ENCODE results near the gene KDM4B. TPM values are rescaled to one million over a fixed set of nuclear protein-coding genes. Genes with fewer than 3 reads are reported as not detected.

The KDM4B gene
- total RNA-seq, 2 experiments from 2014 or later, result 44.9 to 47.0 TPM

DNA sequence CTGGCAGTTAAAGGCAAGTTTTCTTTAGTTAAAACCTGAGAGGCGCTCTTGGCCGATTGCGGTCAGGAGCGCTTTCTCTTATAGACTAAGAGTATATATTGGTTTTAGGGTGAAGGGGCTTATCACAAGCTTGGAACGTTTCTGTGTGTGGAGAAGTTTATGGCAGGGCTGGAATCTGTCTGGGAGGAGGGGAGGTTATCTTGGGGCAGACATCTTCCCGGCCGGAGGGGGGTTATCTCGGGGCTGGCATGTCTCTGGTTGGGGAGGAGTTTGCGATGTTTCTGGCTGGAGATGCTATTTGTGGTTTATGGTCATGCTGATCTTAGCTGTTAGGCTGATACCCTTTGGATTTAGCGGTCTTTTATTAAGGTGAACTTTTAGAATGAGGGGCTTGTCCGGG, 18.3 kb downstream of the KDM4B start:
- ATAC-seq (no peak), DNase-seq (no peak)
- POLR2A ChIA-PET, result no interaction called here
- peaks cover 14% of the 10 kb centered on the region for H3K4me1 Mint-ChIP-seq (ENCODE audit: low read depth)
- no peak overlapping the region for H3K27ac Mint-ChIP-seq
- no peaks in the 10 kb centered on the region for H3K9me3 Mint-ChIP-seq (ENCODE audit: insufficient read depth)
- no peaks in the 10 kb centered on the region for H3K27me3 Mint-ChIP-seq (ENCODE audit: low read depth)
- peaks cover 2% of the 10 kb centered on the region for H3K36me3 Mint-ChIP-seq (ENCODE audit: low read depth)
- CTCF ChIA-PET, result no interaction called here
- H3K4me3 Mint-ChIP-seq, result no peak overlapping the region

DNA sequence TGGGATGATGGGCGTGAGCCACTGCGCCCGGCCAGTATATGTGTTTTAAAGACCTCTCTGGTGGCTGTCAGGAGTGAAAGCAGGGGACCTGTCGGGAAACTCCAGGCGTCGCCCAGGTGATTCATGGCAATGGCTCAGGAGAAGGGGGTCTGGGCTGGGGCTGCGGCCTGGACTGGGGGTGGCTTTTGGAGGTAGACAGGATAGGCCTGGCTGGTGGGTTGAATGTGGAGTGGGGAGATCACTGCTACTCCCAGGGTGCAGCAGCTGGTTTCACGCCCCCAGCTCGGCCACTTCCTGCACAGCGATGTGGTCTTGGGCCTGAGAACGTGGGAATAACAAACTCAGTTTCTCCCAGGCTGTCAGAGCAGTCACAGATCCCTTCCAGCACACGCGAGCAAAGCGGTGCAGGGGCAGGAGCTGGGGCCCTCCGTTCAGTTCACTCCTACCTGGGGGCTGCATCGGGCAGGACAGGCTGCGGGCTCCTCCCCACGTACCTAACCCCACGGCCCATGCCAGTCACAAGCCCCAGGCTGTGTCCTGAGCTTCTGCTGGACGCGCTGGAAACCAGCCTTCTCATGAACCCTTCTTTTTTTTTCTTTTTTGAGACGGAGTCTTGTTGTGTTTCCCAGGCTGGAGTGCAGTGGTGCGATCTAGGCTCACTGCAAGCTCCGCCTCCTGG, 18.9 kb downstream of the KDM4B start:
- H3K4me1 Mint-ChIP-seq (ENCODE audit: low read depth), result peaks cover 14% of the 10 kb centered on the region
- no peak for DNase-seq
- ChIA-PET CTCF (no interaction called here), POLR2A (no interaction called here)
- peaks cover 5% of the 10 kb centered on the region for H3K36me3 Mint-ChIP-seq (ENCODE audit: low read depth)
- ATAC-seq, result no peak
- no peaks in the 10 kb centered on the region for H3K27me3 Mint-ChIP-seq (ENCODE audit: low read depth)
- no peaks in the 10 kb centered on the region for H3K9me3 Mint-ChIP-seq (ENCODE audit: insufficient read depth)
- no peak overlapping the region for H3K27ac Mint-ChIP-seq
- no peak overlapping the region for H3K4me3 Mint-ChIP-seq

DNA sequence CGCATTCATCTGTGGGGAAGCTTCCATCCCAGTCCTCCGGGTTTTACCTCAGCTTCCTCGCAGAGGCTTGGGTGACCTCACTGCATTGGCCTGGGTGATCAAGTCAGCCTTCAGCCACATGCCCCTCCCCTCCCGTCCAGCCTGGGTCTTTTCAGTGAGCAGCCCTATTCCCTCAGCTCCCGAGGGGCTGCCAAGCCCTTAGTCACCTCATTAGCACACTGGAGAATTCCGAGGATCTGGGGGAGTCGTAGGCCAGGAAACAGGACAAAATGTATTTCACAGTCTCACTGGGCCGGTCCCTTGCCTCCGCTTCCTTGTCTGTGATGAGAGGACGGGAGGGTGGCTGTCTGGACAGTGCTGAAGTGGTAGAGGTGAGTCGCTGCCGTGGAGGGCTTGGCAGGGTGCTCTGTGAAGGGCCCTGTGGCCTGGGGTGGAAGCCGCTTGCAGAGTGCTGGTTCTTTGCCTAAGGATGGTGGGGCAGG, 19.9 kb downstream of the KDM4B start:
- no peaks in the 10 kb centered on the region for H3K9me3 Mint-ChIP-seq (ENCODE audit: insufficient read depth)
- H3K4me1 Mint-ChIP-seq (ENCODE audit: low read depth), result peaks cover 17% of the 10 kb centered on the region
- ATAC-seq (no peak), DNase-seq (no peak)
- ChIA-PET POLR2A (no interaction called here), CTCF (no interaction called here)
- no peaks in the 10 kb centered on the region for H3K27me3 Mint-ChIP-seq (ENCODE audit: low read depth)
- no peak overlapping the region for H3K4me3 Mint-ChIP-seq
- H3K36me3 Mint-ChIP-seq (ENCODE audit: low read depth), result peaks cover 5% of the 10 kb centered on the region
- no peak overlapping the region for H3K27ac Mint-ChIP-seq

DNA sequence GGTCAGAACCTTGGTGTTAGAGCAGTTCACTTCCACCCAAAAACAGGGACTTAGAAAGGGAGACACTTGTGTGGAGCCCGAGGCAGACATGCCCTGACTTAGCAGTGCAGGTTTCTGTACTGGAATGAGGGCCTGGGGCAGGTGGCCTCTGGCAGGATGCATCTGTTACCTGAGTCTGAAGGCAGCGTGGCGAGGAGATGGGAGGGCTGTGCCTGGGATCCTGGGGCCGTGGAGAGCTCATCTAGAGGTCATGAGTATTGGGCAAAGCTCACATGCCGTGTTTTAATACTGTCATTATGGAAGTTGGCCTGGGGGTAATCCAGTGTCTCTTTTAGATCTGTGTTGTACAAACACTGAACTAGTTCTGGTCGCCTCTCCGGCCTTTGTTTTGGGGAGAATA, 21.4 kb downstream of the KDM4B start:
- ChIA-PET CTCF (no interaction called here), POLR2A (no interaction called here)
- peaks cover 5% of the 10 kb centered on the region for H3K36me3 Mint-ChIP-seq (ENCODE audit: low read depth)
- H3K27me3 Mint-ChIP-seq (ENCODE audit: low read depth), result no peaks in the 10 kb centered on the region
- no peak for ATAC-seq
- H3K27ac Mint-ChIP-seq, result no peak overlapping the region
- no peak for DNase-seq
- H3K9me3 Mint-ChIP-seq (ENCODE audit: insufficient read depth), result no peaks in the 10 kb centered on the region
- no peak overlapping the region for H3K4me3 Mint-ChIP-seq
- H3K4me1 Mint-ChIP-seq (ENCODE audit: low read depth), result peaks cover 17% of the 10 kb centered on the region

DNA sequence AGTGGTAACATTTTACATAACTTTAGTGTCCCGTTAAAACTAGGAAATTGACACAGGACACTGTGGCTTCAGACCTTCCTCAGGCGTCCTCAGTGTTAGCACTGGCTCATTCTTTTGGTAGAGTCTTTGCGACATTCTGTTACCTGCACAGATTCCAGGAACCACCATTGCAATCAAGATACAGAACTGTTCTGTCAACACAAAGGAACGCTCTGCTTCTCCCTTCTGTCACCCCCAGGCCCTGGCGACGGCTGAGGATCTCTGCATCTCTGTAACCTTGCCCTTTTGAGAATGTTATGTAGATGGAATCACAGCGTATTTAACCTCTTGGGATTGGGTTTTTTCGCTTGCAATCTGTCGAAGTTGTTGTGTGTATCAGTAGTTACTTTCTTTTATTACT, 22.6 kb downstream of the KDM4B start:
- ChIA-PET POLR2A (no interaction called here), CTCF (no interaction called here)
- H3K4me1 Mint-ChIP-seq (ENCODE audit: low read depth), result peaks cover 14% of the 10 kb centered on the region
- H3K27me3 Mint-ChIP-seq (ENCODE audit: low read depth), result no peaks in the 10 kb centered on the region
- ATAC-seq (no peak), DNase-seq (no peak)
- no peaks in the 10 kb centered on the region for H3K9me3 Mint-ChIP-seq (ENCODE audit: insufficient read depth)
- H3K4me3 Mint-ChIP-seq, result no peak overlapping the region
- H3K27ac Mint-ChIP-seq, result no peak overlapping the region
- peaks cover 10% of the 10 kb centered on the region for H3K36me3 Mint-ChIP-seq (ENCODE audit: low read depth)

DNA sequence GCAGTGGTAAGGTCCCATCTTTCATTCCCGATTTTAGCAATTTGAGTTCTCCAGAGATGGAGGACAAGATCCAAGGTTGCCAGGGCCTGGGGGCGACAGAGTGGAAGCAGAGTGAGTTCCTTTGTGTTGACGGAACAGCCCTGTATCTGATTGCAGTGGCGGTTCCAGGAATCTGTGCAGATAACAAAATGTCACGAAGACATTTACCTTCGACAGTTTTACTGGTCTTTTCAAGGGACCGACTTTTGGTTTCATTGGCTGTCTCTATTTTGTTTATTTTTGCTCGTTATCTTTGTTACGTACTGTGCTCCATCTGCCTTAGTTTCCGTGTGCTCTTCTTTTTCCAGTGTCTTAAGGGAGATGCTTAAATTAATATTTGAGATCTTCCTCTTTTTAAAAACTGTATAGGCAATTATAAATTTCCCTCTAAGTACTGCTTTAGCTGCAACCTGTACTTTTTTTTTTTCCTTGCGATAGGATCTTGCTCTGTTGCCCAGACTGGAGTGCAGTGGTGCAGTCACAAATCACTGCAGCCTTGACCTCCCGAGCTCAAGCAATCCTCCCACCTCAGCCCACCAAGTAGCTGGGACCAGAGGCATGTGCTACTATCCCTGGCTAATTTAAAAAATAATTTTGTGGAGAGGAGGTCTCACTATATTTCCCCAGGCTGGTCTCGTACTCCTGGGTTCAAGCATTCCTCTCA, 23.2 kb downstream of the KDM4B start:
- H3K36me3 Mint-ChIP-seq (ENCODE audit: low read depth), result peaks cover 10% of the 10 kb centered on the region

DNA sequence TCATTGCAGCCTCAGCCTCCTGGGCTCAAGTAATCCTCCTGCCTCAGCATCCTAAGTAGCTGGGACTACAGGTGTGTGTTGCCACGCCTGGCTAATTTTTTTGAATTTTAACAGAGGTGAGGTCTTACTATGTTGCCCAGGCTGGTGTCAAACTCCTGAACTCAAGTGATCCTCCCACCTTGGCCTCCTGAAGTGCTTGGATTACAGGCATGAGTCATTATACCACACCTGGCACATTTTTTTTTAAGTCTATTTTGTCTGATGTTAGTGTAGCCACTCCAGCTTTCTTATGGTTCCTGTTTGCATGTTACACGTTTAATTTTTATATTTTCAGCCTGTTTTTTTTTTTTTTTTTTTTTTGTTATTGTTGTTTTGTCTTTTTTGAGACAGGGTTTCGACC, 24.8 kb downstream of the KDM4B start:
- ATAC-seq (no peak), DNase-seq (no peak)
- ChIA-PET CTCF (no interaction called here), POLR2A (no interaction called here)
- H3K9me3 Mint-ChIP-seq (ENCODE audit: insufficient read depth), result no peaks in the 10 kb centered on the region
- no peak overlapping the region for H3K27ac Mint-ChIP-seq
- peaks cover 12% of the 10 kb centered on the region for H3K36me3 Mint-ChIP-seq (ENCODE audit: low read depth)
- H3K27me3 Mint-ChIP-seq (ENCODE audit: low read depth), result no peaks in the 10 kb centered on the region
- H3K4me1 Mint-ChIP-seq (ENCODE audit: low read depth), result peaks cover 3% of the 10 kb centered on the region
- H3K4me3 Mint-ChIP-seq, result no peak overlapping the region

More for the DNA sequence above, 23.2 kb downstream of the KDM4B start:
- no peak overlapping the region for H3K27ac Mint-ChIP-seq
- ChIA-PET CTCF (interaction anchor here (1.0 kb wide), 1 partner anchor 9 kb away, joined by 4 read pairs; no protein-coding TSS in a partner anchor), POLR2A (no interaction called here)
- no peak for ATAC-seq
- H3K9me3 Mint-ChIP-seq (ENCODE audit: insufficient read depth), result no peaks in the 10 kb centered on the region
- DNase-seq, result no peak
- peaks cover 12% of the 10 kb centered on the region for H3K4me1 Mint-ChIP-seq (ENCODE audit: low read depth)
- H3K4me3 Mint-ChIP-seq, result no peak overlapping the region
- no peaks in the 10 kb centered on the region for H3K27me3 Mint-ChIP-seq (ENCODE audit: low read depth)

DNA sequence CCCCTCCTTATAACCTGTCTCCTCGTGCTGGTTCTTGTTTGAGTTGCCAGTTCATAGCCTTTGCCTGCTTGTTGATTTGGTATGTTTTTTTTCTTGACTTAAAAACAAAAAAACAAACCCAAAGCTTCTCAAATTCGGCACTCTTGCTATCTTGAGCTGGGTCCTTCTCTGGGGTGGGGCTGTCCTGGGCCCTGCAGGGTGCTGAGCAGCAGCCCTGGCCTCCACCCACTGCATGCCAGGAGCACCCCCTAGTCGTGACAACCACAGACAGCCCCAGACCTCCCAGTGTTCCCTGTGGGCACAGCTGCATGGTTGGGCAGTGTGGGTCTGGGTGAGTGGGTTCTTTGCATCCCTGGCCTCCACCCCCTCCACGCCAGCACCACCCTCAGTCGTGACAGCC, 27.8 kb downstream of the KDM4B start:
- Mint-ChIP-seq H3K9me3 (ENCODE audit: insufficient read depth) (no peaks in the 10 kb centered on the region), H3K27me3 (ENCODE audit: low read depth) (no peaks in the 10 kb centered on the region)
- POLR2A ChIA-PET, result no interaction called here

DNA sequence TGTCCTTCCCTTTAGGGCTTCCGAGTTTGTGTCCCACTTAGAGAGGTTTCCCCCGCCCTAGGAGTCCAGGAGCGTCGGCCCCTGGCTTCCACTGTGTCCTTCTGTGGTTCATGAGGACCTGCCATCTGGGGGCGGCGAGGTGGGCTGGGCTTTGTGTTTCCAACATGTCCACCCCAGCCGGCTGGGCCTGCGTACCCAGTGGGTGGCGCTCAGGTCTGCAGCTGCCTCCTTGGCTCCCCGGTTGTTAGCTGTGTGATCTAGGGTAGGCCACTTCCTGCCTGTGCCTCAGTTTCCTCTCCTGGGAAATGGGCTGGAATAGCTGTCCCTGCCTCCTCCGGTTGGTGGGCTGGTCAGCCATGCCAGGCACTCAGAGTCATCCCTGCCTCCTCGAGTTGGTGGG, 28.4 kb downstream of the KDM4B start:
- H3K36me3 Mint-ChIP-seq (ENCODE audit: low read depth), result peaks cover 10% of the 10 kb centered on the region
- POLR2A ChIA-PET, result no interaction called here
- no peaks in the 10 kb centered on the region for H3K27me3 Mint-ChIP-seq (ENCODE audit: low read depth)
- no peaks in the 10 kb centered on the region for H3K9me3 Mint-ChIP-seq (ENCODE audit: insufficient read depth)
- H3K4me3 Mint-ChIP-seq, result no peak overlapping the region
- H3K4me1 Mint-ChIP-seq (ENCODE audit: low read depth), result peaks cover 2% of the 10 kb centered on the region
- no peak overlapping the region for H3K27ac Mint-ChIP-seq
- CTCF ChIA-PET, result no interaction called here
- DNase-seq (no peak), ATAC-seq (no peak)

More for the DNA sequence above, 27.8 kb downstream of the KDM4B start:
- Mint-ChIP-seq H3K4me3 (no peak overlapping the region), H3K27ac (no peak overlapping the region), H3K36me3 (ENCODE audit: low read depth) (peaks cover 12% of the 10 kb centered on the region), H3K4me1 (ENCODE audit: low read depth) (peaks cover 2% of the 10 kb centered on the region)
- CTCF ChIA-PET, result interaction anchor here (0.9 kb wide), 1 partner anchor 26 kb away, joined by 3 read pairs; no protein-coding TSS in a partner anchor
- ATAC-seq (no peak), DNase-seq (no peak)

DNA sequence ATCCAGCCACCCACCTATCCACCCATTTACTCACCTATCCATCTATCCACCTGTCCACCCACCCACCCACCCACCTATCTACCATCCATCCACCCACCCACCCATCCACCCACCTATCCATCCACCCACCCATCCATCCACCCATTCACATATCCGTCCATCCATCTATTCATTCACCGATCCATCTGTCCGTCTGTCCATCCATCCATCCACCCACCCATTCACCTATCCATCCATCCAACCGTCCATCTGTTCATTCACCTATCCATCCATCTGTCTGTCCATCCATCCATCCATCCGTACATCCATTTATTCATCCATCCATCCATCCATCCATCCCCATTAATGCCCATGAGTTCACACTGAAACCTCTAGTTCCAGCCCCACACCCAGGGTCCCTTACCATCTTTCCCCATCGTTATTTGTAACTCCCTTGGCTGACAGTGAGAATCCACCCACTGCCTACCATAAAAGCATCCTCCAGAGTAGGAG, 31.3 kb downstream of the KDM4B start:
- no peaks in the 10 kb centered on the region for H3K4me1 Mint-ChIP-seq (ENCODE audit: low read depth)
- DNase-seq, result no peak
- ChIA-PET POLR2A (no interaction called here), CTCF (interaction anchor here (1.8 kb wide), 1 partner anchor 27 kb away, joined by 8 read pairs; no protein-coding TSS in a partner anchor)
- H3K27me3 Mint-ChIP-seq (ENCODE audit: low read depth), result no peaks in the 10 kb centered on the region
- no peak for ATAC-seq
- H3K4me3 Mint-ChIP-seq, result no peak overlapping the region
- H3K36me3 Mint-ChIP-seq (ENCODE audit: low read depth), result peaks cover 7% of the 10 kb centered on the region
- H3K27ac Mint-ChIP-seq, result no peak overlapping the region
- no peaks in the 10 kb centered on the region for H3K9me3 Mint-ChIP-seq (ENCODE audit: insufficient read depth)

DNA sequence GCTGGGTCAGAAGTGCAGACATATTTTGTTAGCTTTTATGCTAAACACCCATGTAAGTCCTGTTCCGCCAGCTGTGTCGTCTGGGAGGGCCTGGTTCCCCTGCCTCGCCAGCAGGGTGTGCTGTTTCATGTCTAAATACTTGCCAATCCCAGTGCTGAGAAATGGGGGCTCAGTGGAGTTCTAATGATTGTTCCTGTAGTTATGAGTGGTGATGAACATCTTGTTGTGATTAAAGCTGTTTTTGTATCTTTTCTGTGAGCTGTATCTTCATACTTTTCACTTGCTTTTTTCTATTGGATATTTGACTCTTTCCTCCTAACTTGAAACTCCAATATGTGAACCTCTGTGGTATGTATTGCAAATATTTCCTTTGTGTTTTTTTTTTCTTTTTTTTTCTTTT, 32.7 kb downstream of the KDM4B start:
- no peak overlapping the region for H3K27ac Mint-ChIP-seq
- DNase-seq (peak; percentile 49), ATAC-seq (peak; percentile 71)
- ChIA-PET POLR2A (no interaction called here), CTCF (interaction anchor here (0.7 to 2.8 kb wide), 9 partner anchors 13 to 386 kb away, joined by 3 to 18 read pairs (median 5); partner anchors contain the start of gene PLIN3)
- H3K9me3 Mint-ChIP-seq (ENCODE audit: insufficient read depth), result no peaks in the 10 kb centered on the region
- H3K27me3 Mint-ChIP-seq (ENCODE audit: low read depth), result no peaks in the 10 kb centered on the region
- H3K4me3 Mint-ChIP-seq, result no peak overlapping the region
- H3K4me1 Mint-ChIP-seq (ENCODE audit: low read depth), result no peaks in the 10 kb centered on the region
- peaks cover 3% of the 10 kb centered on the region for H3K36me3 Mint-ChIP-seq (ENCODE audit: low read depth)

DNA sequence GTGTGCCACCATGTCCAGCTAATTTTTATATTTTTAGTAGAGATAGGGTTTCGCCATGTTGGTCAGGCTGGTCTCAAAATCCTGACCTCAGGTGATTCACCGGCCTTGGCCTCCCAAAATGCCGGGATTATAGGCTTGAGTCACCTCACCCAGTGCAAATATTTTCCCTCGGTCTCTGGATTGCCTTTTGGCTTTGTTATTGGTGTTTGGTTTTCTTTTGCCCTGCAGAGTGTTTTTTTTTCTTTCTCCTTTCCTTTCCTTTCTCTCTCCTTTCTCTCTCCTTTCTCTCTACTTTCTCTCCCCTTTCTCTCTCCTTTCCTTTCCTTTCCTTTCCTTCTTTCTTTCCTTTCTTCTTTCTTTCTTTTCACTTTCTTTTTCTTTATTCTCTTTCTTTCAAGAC, 33.2 kb downstream of the KDM4B start:
- ChIA-PET CTCF (interaction anchor here (0.7 to 2.8 kb wide), 10 partner anchors 12 to 311 kb away, joined by 3 to 18 read pairs (median 4); partner anchors contain the start of gene PLIN3), POLR2A (no interaction called here)
- DNase-seq (no peak), ATAC-seq (no peak)
- no peaks in the 10 kb centered on the region for H3K9me3 Mint-ChIP-seq (ENCODE audit: insufficient read depth)
- H3K4me3 Mint-ChIP-seq, result no peak overlapping the region
- H3K27me3 Mint-ChIP-seq (ENCODE audit: low read depth), result no peaks in the 10 kb centered on the region
- H3K27ac Mint-ChIP-seq, result no peak overlapping the region
- H3K4me1 Mint-ChIP-seq (ENCODE audit: low read depth), result no peaks in the 10 kb centered on the region
- peaks cover 3% of the 10 kb centered on the region for H3K36me3 Mint-ChIP-seq (ENCODE audit: low read depth)
